NCI-H2107 treated with DMSO at 0.1 percent for 48 hours (cell line): Measurements from ENCODE around the gene INPP5J.
"Not testable (repeated sequence)": the region's sequence is repeated elsewhere in the genome, so short reads cannot be mapped to it uniquely, and the experiment has no call there.

Experiments used
- DNase-seq: peaks from one replicate; lab custom pipeline; 2025; ENCODE audit not compliant: unreplicated experiment; lab: John Stamatoyannopoulos, UW

Gene INPP5J, protein sequence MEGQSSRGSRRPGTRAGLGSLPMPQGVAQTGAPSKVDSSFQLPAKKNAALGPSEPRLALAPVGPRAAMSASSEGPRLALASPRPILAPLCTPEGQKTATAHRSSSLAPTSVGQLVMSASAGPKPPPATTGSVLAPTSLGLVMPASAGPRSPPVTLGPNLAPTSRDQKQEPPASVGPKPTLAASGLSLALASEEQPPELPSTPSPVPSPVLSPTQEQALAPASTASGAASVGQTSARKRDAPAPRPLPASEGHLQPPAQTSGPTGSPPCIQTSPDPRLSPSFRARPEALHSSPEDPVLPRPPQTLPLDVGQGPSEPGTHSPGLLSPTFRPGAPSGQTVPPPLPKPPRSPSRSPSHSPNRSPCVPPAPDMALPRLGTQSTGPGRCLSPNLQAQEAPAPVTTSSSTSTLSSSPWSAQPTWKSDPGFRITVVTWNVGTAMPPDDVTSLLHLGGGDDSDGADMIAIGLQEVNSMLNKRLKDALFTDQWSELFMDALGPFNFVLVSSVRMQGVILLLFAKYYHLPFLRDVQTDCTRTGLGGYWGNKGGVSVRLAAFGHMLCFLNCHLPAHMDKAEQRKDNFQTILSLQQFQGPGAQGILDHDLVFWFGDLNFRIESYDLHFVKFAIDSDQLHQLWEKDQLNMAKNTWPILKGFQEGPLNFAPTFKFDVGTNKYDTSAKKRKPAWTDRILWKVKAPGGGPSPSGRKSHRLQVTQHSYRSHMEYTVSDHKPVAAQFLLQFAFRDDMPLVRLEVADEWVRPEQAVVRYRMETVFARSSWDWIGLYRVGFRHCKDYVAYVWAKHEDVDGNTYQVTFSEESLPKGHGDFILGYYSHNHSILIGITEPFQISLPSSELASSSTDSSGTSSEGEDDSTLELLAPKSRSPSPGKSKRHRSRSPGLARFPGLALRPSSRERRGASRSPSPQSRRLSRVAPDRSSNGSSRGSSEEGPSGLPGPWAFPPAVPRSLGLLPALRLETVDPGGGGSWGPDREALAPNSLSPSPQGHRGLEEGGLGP

DNA sequence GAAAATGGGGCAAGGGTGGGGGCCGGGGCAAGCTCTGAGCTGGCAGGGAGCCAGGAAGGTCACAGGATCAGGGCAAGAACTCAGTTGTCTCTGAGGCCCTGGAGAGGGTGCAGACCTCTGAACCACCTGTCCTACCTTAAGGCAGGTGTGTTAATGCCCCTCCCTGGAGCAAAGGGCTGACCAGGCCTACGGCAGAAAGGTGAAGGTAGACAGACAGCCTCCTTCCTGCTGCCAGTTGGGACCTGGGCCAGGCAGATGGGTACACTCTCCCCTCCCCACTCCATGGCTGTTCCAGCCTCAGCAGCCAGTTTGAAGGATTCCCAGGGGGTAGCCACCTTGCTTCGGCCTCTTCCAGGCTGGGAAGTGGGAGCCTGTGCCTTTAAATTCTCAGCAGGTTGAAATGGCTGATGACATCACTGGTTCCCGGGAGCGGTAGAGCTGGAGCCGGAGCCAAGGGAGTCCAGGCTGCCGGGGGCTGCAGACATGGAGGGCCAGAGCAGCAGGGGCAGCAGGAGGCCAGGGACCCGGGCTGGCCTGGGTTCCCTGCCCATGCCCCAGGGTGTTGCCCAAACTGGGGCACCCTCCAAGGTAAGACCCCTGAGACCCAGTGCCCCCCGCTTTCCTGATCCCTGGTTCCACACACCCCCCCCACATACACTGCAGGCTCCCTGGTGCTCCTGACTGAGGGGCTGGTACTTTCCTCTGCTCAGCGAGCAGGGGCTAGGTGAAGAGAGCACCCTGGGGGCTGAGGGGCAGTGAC is at the start of gene INPP5J:
Gene INPP5J (plus strand): TSS at position 435 of the 760 bp plus-strand sequence. CDS start 49 bp downstream, at position 484.
- peak; percentile 55 for DNase-seq

DNA sequence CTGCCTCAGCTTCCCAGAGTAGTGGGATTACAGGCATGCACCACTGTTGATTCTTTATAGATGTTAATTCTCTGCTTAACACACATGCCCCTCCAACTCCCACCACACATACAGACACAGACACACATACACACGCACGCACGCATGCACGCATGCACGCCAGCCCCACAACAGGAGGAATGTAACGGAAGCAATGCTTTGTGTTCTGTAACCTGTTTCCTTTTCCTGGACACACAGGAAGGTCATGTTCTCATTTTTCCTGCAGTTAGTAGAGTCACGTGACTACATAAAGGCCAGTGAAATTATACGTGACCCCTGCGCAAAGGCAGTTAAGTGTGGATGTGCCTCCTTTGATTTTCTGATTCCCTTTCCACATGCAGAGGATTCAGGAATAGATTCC is 49.6 kb upstream of the INPP5J start:
- not testable (repeated sequence) for DNase-seq

DNA sequence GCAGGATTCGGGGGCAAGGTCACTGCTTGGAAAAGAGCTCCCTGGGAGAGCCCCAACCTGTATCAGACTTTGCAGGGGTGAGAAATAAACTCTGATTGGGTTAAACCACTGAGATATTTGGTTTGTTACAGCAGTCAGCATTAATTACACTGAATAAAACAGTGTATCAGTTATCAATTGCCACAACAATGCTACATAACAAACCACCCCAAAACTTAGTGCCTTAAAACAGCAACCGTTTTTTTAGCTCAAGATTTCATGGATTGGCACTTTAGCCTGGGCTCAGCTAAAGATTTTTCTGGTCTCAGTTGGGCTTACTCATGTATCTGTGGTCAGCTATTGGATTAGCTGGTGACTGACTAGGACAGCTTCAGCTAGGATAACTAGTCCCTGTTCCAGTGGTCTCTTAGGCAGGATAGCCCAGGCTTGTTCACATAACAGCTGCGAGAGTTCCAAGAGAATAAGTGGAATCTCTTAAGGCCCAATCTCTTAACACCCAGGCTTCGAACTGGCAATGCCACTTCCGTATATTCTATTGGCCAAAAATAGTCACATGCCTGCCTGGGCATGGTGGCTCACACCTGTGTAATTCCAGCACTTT is 49.1 kb upstream of the INPP5J start:
- DNase-seq = not testable (repeated sequence)

DNA sequence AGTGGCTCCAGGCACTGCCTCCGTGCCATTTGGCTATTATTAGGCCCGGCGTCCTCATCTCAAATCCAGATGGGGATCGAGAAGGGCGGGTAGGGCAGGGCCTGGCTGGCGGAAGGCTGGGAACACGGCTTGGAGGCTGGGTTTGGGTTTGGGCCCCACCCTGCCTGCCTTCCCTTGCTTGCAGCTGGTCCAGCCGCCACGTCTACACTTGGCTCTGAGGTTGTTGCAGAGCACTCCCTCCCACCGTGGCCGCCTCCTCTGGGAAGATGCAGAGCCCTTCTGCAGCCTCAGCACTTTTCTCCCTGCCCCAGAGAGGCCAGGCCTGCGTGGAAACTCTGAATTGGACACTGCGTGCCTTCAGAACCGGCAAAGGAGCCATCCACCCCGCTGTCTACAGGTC is 46.8 kb upstream of the INPP5J start:
- no peak for DNase-seq

DNA sequence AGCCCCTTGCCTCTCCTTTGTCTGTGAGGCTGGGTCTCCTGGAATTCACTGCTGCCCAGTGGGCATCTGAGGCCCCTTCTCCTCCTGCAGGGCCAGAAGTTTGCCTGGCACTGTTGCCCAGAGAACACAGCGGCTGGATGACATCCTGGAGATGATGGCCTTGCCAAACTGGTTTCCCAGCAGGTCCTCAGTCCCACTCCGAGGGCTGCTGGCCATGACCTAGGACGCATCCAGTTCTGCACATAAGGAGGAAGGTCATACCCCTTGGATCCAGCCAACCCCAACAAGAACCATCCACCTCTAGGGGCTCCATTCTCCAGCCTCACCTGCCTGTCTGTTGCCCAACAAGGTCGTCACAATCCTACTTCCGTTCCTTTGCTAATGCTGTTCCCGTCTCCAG is 45.1 kb upstream of the INPP5J start:
- DNase-seq = no peak

DNA sequence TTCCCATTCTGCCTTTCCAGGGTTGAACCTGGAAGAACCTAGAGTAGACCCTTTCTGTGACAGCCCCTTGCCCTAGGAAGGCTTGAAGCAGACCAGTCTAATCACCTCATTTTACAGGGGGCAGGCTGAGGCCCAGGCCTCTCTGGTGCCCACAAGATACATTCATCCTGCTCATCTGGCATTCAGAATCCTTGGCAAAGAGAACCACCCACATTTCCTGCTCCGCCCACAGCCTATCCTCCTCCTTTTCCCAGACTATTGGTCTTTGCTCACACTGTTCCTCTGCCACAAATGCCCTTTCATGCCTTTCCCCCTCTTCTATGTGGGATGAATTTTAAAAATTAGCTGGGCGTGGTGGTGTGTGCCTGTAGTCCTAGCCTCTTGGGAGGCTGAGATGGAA is 44.4 kb upstream of the INPP5J start:
- not testable (repeated sequence) for DNase-seq

DNA sequence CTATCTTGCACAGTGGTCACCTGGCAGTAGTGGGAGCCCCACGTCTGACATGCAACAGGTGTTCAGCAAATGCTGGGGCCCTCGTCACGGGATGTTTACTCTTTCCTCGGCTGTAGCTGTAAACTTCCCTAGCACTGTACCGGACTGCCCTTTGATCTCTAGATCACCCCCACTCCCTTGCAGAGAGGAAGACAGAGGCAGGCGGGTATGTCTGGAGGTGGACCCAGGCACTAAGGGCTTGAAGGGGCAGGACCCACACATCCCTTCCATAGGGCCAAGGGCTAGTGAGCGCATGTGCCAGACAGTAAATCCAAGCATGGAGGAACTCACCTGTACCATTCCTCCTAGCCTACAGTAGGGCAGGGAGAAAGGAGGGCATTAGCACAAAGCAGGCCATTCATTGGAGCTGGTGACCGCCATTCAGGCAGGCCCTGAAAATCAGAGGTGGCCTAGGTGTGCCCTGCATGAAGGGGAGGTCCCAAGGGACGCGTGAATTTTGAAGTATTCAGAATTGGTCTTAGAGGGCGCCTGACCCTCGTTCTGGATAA is 43.6 kb upstream of the INPP5J start:
- no peak for DNase-seq

DNA sequence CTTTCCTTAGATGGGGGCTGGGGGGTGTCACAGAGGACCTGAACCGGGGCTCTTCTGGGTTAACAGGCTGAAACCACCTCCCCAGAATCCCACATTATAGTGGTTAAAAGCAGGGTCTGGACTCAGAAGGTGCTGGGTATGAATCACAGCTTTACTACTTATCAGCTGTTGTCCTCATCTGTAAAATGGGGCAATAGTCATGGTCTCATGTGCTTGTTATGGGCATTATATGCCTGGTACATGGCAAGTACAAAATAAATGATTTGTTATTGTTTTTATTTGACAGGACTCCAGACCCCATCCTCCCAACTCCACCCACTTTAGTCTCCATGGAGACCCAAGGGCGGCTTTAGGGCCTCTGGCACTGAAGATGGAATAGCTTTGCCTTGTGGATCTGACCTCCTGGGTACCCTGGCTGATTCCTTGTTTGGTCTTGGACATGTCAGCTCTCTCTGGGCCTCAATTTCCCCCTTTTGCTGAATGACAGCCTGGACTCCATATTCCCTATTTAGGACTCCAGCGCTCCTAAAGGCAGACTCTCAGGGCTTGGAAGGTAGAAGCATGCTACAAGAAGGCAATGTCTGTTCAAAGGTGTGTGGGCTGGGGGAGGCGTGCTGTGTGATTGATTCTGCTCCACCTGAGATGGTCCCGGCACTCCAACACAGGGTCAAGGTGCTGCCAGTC is 42.5 kb upstream of the INPP5J start:
- DNase-seq = no peak

DNA sequence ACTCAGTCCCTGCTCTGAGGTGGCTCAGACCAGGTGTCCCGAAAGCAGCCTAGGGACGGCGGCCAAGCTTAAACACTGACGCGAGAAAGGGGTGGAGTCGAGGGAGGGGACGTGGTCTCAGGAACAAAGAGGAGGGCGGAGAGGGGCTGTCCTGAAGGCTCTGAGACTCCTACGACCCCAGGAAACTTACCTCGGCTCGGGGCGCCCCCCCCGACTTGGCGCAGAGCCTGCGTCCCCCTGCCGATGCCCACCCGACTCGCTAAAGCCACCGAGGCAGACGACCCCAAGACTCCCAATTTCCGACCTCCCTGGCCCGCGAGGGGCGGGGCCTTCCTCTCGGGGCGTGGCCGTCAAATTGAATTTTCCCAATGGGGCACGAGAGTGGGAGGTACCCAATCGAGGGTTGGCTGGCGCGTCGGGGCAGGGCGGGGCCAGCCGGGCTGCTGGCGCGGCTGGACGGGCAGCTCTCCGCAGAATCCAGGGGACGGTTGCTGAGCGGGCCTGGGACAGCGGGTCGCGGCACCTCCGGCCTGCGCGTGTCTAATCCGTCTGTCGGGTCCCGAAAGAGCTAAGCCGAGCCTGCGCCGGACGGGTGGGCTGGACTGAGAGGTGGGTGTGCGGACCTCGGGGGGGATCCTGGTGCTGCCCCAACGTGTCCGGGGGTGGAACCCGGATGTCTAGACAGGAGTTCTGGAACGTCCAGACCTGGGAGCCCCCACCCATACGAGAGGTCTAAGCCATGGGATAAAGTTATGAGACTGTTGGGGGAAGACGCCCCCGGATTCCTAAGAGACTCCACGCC is 41.7 kb upstream of the INPP5J start, which contains the start of gene SMTN:
Gene SMTN (plus strand): TSS at position 471 of the 802 bp plus-strand sequence. CDS start 1,941 bp downstream, outside the sequence.
- DNase-seq = peak; percentile 59

DNA sequence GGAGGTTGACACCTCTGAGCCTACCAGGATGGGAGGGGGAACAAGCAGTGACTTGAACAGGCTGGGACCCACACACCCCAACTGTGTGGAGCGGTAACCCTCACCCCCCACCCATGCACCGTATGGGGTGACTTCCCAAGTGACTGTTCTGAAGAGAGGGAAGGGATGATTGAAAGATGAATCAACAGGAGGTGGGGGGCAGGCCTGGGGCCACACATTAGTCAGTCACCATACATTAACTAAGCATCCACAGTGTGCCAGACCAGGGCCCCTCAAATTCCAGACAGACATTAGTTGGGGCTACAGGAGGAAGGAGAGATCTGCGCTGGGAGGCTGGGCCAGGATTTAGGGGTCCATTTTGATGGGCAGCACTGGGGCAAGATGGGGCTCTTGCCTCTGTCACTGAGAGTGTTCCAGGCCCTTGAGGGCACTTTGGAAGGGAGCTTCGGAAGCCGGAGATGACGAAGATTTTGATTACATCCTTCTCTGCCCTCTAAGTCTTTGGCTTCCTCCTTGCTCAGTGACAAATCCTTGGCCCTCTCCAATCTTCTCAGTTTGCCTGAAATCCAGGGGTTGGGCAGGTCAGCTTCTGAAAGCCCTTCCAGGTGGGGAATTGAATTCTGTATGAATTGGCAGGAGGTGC is 40.7 kb upstream of the INPP5J start:
- no peak for DNase-seq

DNA sequence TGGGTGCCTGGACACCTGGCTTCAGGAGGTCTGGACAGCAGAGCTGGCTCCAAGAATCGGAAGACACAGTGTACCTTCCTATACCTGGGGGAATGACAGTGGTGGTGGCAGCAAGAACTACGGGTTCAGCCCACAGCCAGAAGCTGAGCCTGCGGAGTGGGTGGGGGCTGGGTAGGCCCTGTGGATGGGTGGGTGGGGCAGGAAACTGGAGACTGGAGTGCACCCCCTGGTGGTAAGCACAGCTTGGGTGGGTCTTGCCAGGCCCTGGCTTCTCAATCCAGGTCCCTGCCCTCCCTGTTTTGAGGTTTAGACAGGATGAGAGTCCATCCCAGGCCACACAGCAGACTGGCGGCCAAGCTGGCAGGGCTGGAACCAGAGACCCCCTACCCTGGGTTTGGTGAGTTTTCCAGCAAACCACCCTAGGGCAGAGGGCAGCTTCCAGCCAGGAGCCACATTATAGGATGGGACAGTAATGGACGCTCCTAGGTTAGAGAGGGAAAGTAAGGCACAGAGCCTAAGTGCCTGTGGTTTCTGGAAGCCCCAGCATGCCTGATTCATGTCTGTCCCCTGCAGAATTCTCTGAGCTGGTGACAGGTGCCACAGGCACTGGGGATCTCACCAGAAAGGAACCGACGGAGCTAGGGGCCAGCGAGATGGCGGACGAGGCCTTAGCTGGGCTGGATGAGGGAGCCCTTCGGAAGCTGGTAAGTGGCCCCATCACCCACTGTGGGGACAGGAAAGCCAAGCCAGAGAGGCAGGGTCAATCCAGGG is 40.0 kb upstream of the INPP5J start:
- no peak for DNase-seq

DNA sequence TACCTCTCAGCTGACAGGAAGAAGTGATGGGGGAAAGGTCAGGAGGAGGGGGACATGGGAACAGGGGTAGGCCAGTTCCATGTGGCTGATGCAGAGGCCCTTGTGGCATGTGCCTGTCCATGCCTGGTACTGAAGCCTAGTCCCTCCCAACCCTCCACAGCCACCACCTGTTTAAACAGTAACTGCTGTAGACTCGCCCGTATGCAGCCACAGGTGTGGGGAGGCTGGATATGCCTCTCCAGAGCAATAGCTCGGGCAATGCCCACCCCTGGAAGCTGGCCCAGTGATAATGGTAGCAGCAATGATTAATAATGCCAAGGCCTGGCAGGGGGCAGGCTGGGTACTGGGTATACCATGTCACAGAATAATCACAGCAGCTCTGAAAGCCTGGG is 39.4 kb upstream of the INPP5J start:
- DNase-seq = peak; percentile 46

DNA sequence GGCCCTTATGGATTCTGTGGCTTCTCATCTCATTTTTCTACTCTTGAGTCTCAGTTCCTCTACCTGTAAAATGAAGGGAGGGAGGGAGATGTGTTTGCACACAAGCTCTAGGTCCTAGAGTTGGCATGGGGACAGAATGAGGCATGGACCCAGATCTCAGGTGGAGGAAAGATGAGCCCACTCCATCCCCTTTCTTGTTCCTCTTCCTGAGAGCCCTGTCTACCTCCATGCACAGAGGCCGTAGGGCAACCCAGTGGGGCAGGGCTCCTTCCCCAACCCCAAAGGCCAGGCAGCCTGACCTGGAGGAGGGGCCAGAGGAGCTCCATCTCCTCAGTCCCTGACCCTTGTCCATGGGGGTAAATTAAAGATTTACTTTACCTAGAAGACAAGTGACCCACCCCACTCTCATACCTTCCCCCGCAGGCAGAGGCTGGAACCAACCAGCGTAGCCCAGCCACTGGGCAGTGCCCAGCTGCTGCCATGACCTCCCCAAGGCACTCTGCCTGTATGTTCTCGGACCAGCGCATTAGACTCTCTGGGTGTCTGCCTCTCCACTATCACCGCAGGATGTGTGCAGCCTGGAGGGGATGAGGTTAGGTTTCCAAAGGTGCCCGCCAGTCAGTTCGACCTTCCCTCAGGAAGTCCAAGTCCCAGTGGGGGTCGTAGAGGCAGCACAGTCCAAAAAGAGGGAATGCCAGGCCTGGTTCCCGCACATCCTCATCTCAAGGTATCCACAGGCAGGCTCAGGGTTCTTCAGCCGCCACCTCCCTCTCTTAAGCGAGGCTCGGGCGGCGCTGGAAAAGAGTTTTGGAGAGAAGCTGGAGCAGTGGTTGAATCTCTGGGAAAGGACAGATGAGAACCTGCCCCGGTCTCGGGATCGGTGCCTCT is 38.6 kb upstream of the INPP5J start:
- no peak for DNase-seq

DNA sequence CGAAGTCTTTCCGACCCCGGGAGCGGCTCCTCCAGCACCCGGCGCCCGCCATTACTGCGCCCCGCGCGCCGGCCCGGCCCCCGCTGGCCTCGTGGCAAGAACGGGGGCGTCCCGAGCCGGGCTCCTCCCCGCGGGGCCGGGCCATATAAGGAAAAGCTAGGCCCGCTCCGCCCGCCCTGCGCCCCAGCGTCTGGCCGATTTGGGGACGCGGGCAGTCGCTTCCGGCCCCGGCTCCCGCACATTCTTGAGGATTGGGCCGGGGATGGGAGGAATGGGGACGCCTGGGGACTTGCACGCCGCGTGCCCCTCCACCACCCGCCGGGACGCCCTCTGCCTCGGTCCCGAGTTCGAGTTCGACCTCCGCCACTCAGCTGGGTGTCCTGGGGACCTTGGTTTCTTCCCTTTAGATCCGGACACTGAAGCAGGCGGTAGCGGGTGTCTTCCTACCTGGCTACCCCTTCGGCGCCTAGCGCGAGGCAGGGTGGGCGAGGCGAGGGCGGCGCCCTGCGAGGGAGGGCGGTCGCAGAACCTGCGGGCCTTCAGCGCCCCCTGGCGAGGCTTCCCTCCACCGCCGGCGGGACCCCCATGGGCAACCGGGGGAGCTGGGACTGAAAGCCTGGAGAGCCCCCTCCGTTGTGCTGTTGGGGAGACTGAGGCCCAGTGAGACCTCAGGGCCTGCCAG is 37.8 kb upstream of the INPP5J start:
- DNase-seq = no peak

DNA sequence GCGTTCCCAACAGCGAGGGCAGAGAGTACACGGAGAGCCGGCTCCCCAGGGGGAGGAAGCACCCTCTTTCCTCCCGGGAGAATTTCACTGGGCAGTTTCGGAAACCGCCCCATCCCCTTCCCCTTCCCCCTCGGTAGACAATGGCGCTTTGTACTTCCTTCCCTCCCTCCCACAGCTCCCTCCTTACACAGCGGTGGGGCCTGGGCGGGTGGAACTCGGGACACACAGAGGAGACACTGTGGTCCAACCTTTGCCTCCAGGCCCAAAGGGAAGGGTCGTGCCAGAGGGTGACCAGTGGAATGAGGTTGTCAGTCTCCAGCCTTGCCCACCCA is 37.3 kb upstream of the INPP5J start:
- DNase-seq = no peak

DNA sequence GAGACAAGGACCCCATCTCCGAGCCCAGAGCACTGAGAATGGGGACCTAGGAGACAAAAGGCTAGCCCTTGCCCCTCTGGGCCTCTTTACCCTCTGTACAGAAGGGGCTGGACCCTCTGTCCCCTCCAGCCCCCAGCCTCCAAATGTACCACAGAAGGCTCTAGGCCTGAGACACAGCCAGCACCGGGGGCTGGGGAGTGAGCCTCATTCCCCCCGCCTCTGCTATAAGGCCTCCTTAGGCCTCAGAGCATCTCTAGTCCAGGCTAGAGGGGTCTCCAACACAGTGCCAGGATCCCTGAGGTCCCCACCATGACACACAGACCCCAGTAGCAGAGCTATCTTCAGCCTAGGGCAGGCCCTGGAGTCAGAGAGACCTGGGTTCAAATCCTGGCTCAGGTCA is 36.8 kb upstream of the INPP5J start:
- DNase-seq = no peak
